T-helper 22 cell (primary cell): Measurements from ENCODE around the gene EML6.
"Not testable (repeated sequence)": the region's sequence is repeated elsewhere in the genome, so short reads cannot be mapped to it uniquely, and the experiment has no call there.

Experiments used
- DNase-seq: peaks from one replicate; pipeline ENCODE4 v3.0.0-alpha.2; 2020; ENCODE audit warnings: low read depth

Gene EML6

GRCh38 chr2:54803783-54804751 lies 80.6 kb downstream of the EML6 start:
- DNase-seq = no peak

GRCh38 chr2:54805255-54805654 lies 81.8 kb downstream of the EML6 start:
- DNase-seq = no peak

GRCh38 chr2:54806975-54807374 lies 83.5 kb downstream of the EML6 start:
- no peak for DNase-seq

GRCh38 chr2:54808661-54809060 lies 85.2 kb downstream of the EML6 start:
- DNase-seq = no peak

- no peak for DNase-seq
Observed at GRCh38 chr2:54809819-54810218, 86.4 kb downstream of the EML6 start.

- DNase-seq = no peak
Observed at GRCh38 chr2:54810246-54810645, 86.8 kb downstream of the EML6 start.

GRCh38 chr2:54813584-54813983 lies 90.1 kb downstream of the EML6 start:
- no peak for DNase-seq

GRCh38 chr2:54814389-54815147 lies 91.1 kb downstream of the EML6 start:
- no peak for DNase-seq

GRCh38 chr2:54815148-54815539 lies 91.7 kb downstream of the EML6 start:
- no peak for DNase-seq

GRCh38 chr2:54818226-54818625 lies 94.8 kb downstream of the EML6 start:
- DNase-seq = no peak

GRCh38 chr2:54820558-54820957 lies 97.1 kb downstream of the EML6 start:
- DNase-seq = no peak

- no peak for DNase-seq
Observed at GRCh38 chr2:54824567-54824966, 101.1 kb downstream of the EML6 start.

- no peak for DNase-seq
Observed at GRCh38 chr2:54830546-54830945, 107.1 kb downstream of the EML6 start.

- DNase-seq = no peak
Observed at GRCh38 chr2:54831480-54831879, 108.0 kb downstream of the EML6 start.

- no peak for DNase-seq
Observed at GRCh38 chr2:54834721-54835120, 111.3 kb downstream of the EML6 start.

GRCh38 chr2:54836477-54836876 lies 113.0 kb downstream of the EML6 start:
- DNase-seq = no peak

GRCh38 chr2:54838585-54839035 lies 115.1 kb downstream of the EML6 start:
- DNase-seq = peak; percentile 4

GRCh38 chr2:54839461-54840255 lies 116.2 kb downstream of the EML6 start:
- DNase-seq = no peak

- no peak for DNase-seq
Observed at GRCh38 chr2:54840559-54841468, 117.4 kb downstream of the EML6 start.

- not testable (repeated sequence) for DNase-seq
Observed at GRCh38 chr2:54841500-54841899, 118.0 kb downstream of the EML6 start.

- no peak for DNase-seq
Observed at GRCh38 chr2:54845094-54845493, 121.6 kb downstream of the EML6 start.
